SJSA1 (cell line): ENCODE measurements around the gene MLC1. TPM values are rescaled to one million over a fixed set of nuclear protein-coding genes. Genes with fewer than 3 reads are reported as not detected.

Experiments
- DNase-seq, 2 experiments: peaks; one replicate each; pipeline ENCODE4 v3.0.0-alpha.2; 2015 to 2020; ENCODE audit warnings: low spot score in 2 of 2, low read depth in 1 of 2
- H3K27ac ChIP-seq: fragments of 250-450 bp; sonication (Bioruptor Pico); 2 replicates; pipeline ENCODE4 v1.5.1; 2020; ENCODE audit warnings: mild to moderate bottlenecking, moderate library complexity
- H3K27me3 ChIP-seq: fragments of 250-450 bp; sonication (Bioruptor Pico); replicated peaks from 2 replicates; pipeline ENCODE4 v1.5.1; 2020; ENCODE audit warnings: mild to moderate bottlenecking, moderate library complexity
- H3K36me3 ChIP-seq: fragments of 250-450 bp; sonication (Bioruptor Pico); 2 replicates; pipeline ENCODE4 v1.5.1; 2020; ENCODE audit warnings: mild to moderate bottlenecking
- H3K4me1 ChIP-seq: fragments of 250-450 bp; sonication (Bioruptor Pico); replicated peaks from 2 replicates; pipeline ENCODE4 v1.6.1; 2021; ENCODE audit warnings: mild to moderate bottlenecking
- H3K4me3 ChIP-seq: fragments of 250-450 bp; sonication (Bioruptor Pico); 2 replicates; pipeline ENCODE4 v1.5.1; 2020; ENCODE audit warnings: mild to moderate bottlenecking
- H3K9me3 ChIP-seq: fragments of 250-450 bp; sonication (Bioruptor Pico); replicated peaks from 2 replicates; pipeline ENCODE4 v1.5.1; 2020; ENCODE audit warnings: mild to moderate bottlenecking
- total RNA-seq: library from RNA; depleted of rRNA; stranded (reverse); fragments of >200 nt; shearing (Covaris generic); gene quantifications from 2 replicates; pipeline ENCODE4 v1.2.3, GENCODE V29; 2014

The MLC1 gene
- total RNA-seq, 1 experiment from 2014 or later, result 0.03 TPM

- peaks cover 10% of the 10 kb centered on the region; the same call in 1 of the 2 replicates for H3K27me3 ChIP-seq
These were observed 21.4 kb downstream of the MLC1 start for GRCh38 chr22:50063589-50064393.

DNA sequence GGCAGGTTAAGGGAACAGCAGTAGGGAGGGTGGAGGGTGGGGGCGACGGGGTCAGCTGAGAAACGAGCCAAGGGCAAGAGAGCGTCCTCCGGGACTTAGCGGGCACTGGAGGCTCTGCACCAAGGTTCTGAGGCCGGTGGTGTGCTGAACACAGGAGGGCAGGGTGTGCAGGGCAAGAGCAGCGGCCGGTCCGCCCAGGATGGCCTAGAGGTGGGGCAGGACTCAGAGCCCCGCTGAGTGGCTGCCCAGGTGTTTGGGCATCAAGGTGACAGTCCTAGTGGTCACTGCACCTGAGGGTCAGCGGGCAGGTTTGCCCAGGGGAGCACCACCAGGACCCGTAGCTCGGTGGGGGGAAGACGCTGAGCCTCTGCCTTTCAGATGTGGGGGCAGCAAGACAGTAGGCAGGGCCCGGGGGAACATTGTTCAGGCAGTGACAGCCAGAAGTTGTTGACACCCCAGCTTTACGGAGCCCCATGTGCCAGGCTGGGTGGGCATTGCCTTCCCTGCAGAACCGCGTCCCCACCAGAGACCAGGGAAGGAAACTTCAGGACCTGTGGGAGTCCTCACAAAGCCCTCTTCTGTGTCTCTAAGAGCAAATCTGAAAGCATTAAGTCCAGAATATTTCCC lies 22.6 kb downstream of the MLC1 start:
- no peak for DNase-seq
- no peaks in the 10 kb centered on the region for H3K4me1 ChIP-seq
- peaks cover 13% of the 10 kb centered on the region; the same call in 1 of the 2 replicates for H3K27me3 ChIP-seq
- no peak overlapping the region for H3K27ac ChIP-seq
- no peak overlapping the region for H3K4me3 ChIP-seq
- H3K36me3 ChIP-seq, result no peaks in the 10 kb centered on the region
- H3K9me3 ChIP-seq, result no peaks in the 10 kb centered on the region

More at GRCh38 chr22:50063589-50064393, 21.4 kb downstream of the MLC1 start:
- Histone ChIP-seq H3K9me3 (no peaks in the 10 kb centered on the region), H3K4me3 (no peak overlapping the region), H3K36me3 (no peaks in the 10 kb centered on the region), H3K4me1 (no peaks in the 10 kb centered on the region), H3K27ac (no peak overlapping the region)
- no peak for DNase-seq

GRCh38 chr22:50061824-50062355 lies 23.3 kb downstream of the MLC1 start:
- H3K9me3 ChIP-seq, result no peaks in the 10 kb centered on the region
- H3K27me3 ChIP-seq, result peaks cover 13% of the 10 kb centered on the region; the same call in 1 of the 2 replicates
- no peaks in the 10 kb centered on the region for H3K4me1 ChIP-seq
- no peaks in the 10 kb centered on the region for H3K36me3 ChIP-seq
- no peak overlapping the region for H3K4me3 ChIP-seq
- no peak for DNase-seq
- no peak overlapping the region for H3K27ac ChIP-seq

GRCh38 chr22:50061141-50061823 lies 23.9 kb downstream of the MLC1 start:
- no peaks in the 10 kb centered on the region for H3K4me1 ChIP-seq
- peaks cover 13% of the 10 kb centered on the region; the same call in 1 of the 2 replicates for H3K27me3 ChIP-seq
- no peak for DNase-seq
- H3K27ac ChIP-seq, result no peak overlapping the region
- no peaks in the 10 kb centered on the region for H3K9me3 ChIP-seq
- no peak overlapping the region for H3K4me3 ChIP-seq
- H3K36me3 ChIP-seq, result no peaks in the 10 kb centered on the region

GRCh38 chr22:50060441-50061140 lies 24.6 kb downstream of the MLC1 start:
- Histone ChIP-seq H3K9me3 (no peaks in the 10 kb centered on the region), H3K36me3 (no peaks in the 10 kb centered on the region)

DNA sequence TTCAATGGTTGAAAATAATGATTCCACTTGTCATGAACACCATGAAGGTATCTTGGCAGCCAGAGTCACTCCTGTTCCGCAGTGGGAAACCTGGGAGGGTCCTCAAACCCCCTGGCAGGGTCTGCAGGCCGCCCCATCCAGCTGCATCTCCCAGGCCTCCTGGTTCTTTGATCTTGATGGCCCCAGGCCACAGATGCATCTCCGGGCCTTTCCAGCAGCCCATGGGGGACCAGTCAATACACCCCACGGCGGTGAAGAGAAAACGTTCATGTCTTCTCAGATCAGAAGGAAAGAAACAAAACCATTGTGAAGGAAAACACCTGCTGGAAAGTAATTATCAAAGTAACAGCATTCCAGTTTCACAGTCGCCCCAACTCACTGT lies 25.4 kb downstream of the MLC1 start:
- Histone ChIP-seq H3K36me3 (no peaks in the 10 kb centered on the region), H3K27ac (no peak overlapping the region), H3K4me3 (no peak overlapping the region), H3K9me3 (no peaks in the 10 kb centered on the region), H3K4me1 (no peaks in the 10 kb centered on the region), H3K27me3 (peaks cover 13% of the 10 kb centered on the region; the same call in 1 of the 2 replicates)
- no peak for DNase-seq

More at GRCh38 chr22:50060441-50061140, 24.6 kb downstream of the MLC1 start:
- no peak for DNase-seq
- no peaks in the 10 kb centered on the region for H3K4me1 ChIP-seq
- H3K27ac ChIP-seq, result no peak overlapping the region
- H3K4me3 ChIP-seq, result no peak overlapping the region
- peaks cover 13% of the 10 kb centered on the region; the same call in 1 of the 2 replicates for H3K27me3 ChIP-seq

DNA sequence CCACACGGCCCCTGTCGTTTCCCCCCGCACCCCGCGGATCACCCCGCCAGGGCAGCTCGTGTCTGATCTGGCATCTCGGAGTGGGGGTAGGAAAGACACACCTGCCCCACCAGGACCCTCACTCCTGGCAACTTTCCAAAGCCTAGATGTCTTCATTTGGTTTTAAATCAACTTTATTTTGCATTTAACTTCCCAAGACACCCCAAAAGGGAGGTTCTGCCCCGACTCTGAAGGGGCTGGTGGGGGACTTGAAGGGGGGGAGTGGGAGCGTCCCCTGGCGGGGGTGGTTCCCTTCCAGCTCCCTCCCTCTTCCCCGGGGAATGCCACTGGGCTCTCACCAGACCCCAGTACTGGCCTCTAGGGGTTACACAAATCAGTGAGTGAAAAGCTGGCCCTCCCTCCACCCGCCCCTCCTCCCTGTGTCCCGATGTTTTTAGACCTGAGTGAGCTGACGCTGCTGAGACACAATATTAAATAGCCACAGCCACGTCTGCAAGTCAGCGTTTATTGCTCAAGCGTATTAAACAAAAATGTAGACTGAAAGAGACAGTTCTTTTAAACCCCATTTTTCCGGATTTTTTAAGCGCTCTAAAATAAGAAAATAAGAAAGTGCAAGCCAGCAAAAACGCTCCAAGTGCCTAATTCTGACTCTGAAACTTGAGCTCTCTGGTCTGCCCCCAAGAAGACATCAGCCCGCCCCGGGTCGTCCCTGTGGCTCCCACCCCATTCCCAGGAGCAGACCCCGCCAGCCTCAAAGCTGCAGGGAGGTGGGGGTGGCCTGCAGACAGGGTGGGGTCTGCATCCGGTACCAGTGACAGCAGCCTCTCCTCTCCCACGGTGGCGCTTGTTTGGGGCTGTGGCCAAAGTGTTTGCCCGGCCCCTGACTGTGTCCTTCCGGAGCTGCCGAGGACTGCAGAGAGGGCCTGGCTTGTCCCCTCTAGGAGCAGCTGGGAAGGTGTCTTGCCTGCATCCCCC lies 26.0 kb downstream of the MLC1 start:
- Histone ChIP-seq H3K27ac (no peak overlapping the region), H3K4me1 (no peaks in the 10 kb centered on the region), H3K4me3 (no peak overlapping the region), H3K27me3 (peaks cover 13% of the 10 kb centered on the region; the same call in 1 of the 2 replicates), H3K36me3 (no peaks in the 10 kb centered on the region), H3K9me3 (no peaks in the 10 kb centered on the region)
- no peak for DNase-seq

GRCh38 chr22:50058061-50058905 lies 26.9 kb downstream of the MLC1 start, which contains the start of gene TTLL8:
Gene TTLL8, minus strand, starts transcription at chr22:50058298.
- Histone ChIP-seq H3K36me3 (no peaks in the 10 kb centered on the region), H3K4me1 (no peaks in the 10 kb centered on the region), H3K27ac (no peak within 1 kb of the TSS), H3K4me3 (no peak within 1 kb of the TSS), H3K9me3 (no peaks in the 10 kb centered on the region), H3K27me3 (peaks cover 13% of the 10 kb centered on the region; the same call in 1 of the 2 replicates)
- no peak for DNase-seq

DNA sequence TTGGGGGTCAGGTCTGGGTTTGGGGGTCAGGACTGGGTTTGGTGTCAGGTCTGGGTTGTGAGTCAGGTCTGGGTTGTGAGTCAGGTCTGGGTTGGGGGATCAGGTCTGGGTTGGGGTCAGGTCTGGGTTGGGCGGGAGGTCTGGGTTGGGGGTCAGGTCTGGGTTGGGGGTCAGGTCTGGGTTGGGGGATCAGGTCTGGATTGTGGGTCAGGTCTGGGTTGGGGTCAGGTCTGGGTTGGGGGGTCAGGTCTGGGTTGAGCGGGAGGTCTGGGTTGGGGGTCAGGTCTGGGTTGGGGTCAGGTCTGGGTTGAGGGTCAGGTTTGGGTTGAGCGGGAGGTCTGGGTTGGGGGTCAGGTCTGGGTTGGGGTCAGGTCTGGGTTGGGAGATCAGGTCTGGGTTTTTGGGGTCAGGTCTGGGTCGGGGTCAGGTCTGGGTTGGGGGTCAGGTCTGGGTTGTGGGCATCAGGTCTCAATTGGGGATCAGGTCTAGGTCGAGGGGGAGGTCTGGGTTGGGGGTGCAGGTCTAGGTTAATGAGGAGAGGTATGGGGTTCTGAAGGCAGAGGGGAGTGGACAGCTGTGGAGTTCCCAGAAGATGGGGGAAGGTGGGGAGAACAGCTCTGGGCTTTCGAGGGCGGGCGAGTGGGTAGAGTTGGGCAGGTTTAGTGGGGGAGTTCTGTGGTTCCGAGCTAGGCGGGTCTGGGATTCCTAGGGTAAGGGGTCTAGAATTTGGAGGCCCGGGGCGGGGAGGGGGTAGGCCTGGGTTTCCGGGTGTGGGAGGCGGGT lies 27.8 kb downstream of the MLC1 start:
- no peak overlapping the region for H3K4me3 ChIP-seq
- H3K9me3 ChIP-seq, result no peaks in the 10 kb centered on the region
- no peaks in the 10 kb centered on the region for H3K36me3 ChIP-seq
- H3K27ac ChIP-seq, result no peak overlapping the region
- H3K4me1 ChIP-seq, result no peaks in the 10 kb centered on the region
- H3K27me3 ChIP-seq, result peaks cover 13% of the 10 kb centered on the region; the same call in 1 of the 2 replicates
- DNase-seq, result no peak

DNA sequence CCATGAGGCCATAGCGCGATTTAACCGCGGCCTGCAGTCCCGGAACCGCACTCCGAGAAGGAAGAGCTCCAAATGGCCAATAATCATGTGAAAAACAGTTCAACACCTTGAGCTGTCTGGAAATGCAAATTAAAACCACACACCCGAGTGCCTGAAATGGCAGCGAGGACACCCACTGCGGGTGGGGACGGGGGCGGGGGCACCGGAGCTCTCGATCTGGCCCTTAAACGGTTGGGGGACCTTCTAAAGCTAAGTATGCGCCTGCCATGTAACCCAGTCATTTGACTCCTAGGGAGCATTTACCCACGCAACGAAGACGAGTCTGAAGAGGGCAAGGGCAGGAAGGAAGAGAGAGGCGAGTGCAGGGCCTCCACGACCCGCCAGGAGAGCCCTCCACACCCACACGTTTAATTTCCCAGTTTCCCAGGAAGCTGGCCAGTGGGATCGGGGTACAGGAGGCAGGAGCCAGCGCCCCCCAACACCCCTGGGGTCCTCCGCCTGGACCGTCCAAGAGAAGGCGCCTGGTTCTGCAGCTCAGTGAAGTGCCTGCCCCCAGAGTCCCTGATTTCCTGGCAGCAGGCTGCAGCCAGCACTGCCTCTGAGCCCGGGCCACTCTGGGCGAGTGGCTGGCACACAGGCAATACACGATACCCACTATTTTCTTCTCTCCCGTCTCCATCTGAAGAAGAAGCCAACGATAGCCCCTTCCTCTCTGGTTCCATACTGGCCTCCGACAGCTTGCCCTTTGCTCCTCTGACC lies 28.8 kb downstream of the MLC1 start:
- Histone ChIP-seq H3K4me1 (no peaks in the 10 kb centered on the region), H3K27ac (no peak overlapping the region), H3K4me3 (no peak overlapping the region), H3K27me3 (peaks cover 18% of the 10 kb centered on the region; the same call in 1 of the 2 replicates), H3K9me3 (no peaks in the 10 kb centered on the region), H3K36me3 (no peaks in the 10 kb centered on the region)
- DNase-seq, result no peak
